NCI-H446 (cell line): Measurements from ENCODE around the gene CKAP5.
A peak's percentile ranks its signal among the peaks of the same experiment; 100 is the strongest.
"Not testable (repeated sequence)": the region's sequence is repeated elsewhere in the genome, so short reads cannot be mapped to it uniquely, and the experiment has no call there.

Experiments used
- DNase-seq, 2 experiments: peaks; one replicate each; lab custom pipeline; 2025; lab: John Stamatoyannopoulos, UW

CKAP5 gene

GRCh38 chr11:46726206-46726862, 119.7 kb downstream of the CKAP5 start:
- no peak for DNase-seq

GRCh38 chr11:46725338-46726205, 120.5 kb downstream of the CKAP5 start:
- DNase-seq = no peak

- no peak for DNase-seq
Observed at GRCh38 chr11:46724088-46724487, 122.0 kb downstream of the CKAP5 start.

GRCh38 chr11:46723359-46723680, 122.8 kb downstream of the CKAP5 start:
- DNase-seq = no peak

- no peak for DNase-seq
Observed at GRCh38 chr11:46722566-46723358, 123.3 kb downstream of the CKAP5 start.

GRCh38 chr11:46721286-46721685, 124.8 kb downstream of the CKAP5 start:
- no peak for DNase-seq

- DNase-seq = no peak
Observed at GRCh38 chr11:46719543-46720218, 126.4 kb downstream of the CKAP5 start.

- DNase-seq = no peak
Observed at GRCh38 chr11:46719048-46719542, 127.0 kb downstream of the CKAP5 start, which contains the start of gene F2. Gene F2, plus strand, starts transcription at chr11:46719213. Its CDS starts 23 bp downstream, at chr11:46719236.

- no peak for DNase-seq
Observed at GRCh38 chr11:46718155-46719019, 127.7 kb downstream of the CKAP5 start.

GRCh38 chr11:46717825-46718154, 128.3 kb downstream of the CKAP5 start:
- not testable (repeated sequence) for DNase-seq

GRCh38 chr11:46712874-46713576, 133.1 kb downstream of the CKAP5 start:
- DNase-seq = no peak

- no peak for DNase-seq
Observed at GRCh38 chr11:46711303-46711702, 134.8 kb downstream of the CKAP5 start.

- DNase-seq = peak in 1 of 2 experiments; percentile 73
Observed at GRCh38 chr11:46710821-46711269, 135.2 kb downstream of the CKAP5 start.

GRCh38 chr11:46709351-46709750, 136.7 kb downstream of the CKAP5 start:
- DNase-seq = not testable (repeated sequence)

GRCh38 chr11:46706886-46707285, 139.2 kb downstream of the CKAP5 start:
- DNase-seq = no peak

GRCh38 chr11:46705070-46705688, 140.9 kb downstream of the CKAP5 start:
- no peak for DNase-seq

GRCh38 chr11:46701078-46701654, 144.9 kb downstream of the CKAP5 start:
- DNase-seq = no peak

GRCh38 chr11:46700241-46701077, 145.6 kb downstream of the CKAP5 start, which contains the start of the genes ARHGAP1 and ZNF408:
Gene ARHGAP1, minus strand, starts transcription at chr11:46700619. Its CDS starts 4,512 bp downstream, at chr11:46696107.
Gene ZNF408, plus strand, starts transcription at chr11:46701031. Its CDS starts 17 bp downstream, at chr11:46701048.
- peak; percentile 99 for DNase-seq
